Measurements from ENCODE around the gene BET1.

GRCh38 chr7:94044806-94045205, 40.7 kb upstream of the BET1 start:
- TF ChIP-seq CTCF (IDR thresholded peaks at IDR 0.05) (no peak), EZH2 (IDR thresholded peaks at IDR 0.05) (no peak), EZH2phosphoT487 (IDR thresholded peaks at IDR 0.05) (no peak)
